Aortic smooth muscle cell (primary cell): ENCODE results near the gene RFX6. TPM values are rescaled to one million over a fixed set of nuclear protein-coding genes. Genes with fewer than 3 reads are reported as not detected.

ENCODE experiments used
- total RNA-seq: library from RNA; depleted of rRNA; stranded (reverse); fragments of >200 nt; gene quantifications from 2 replicates; pipeline ENCODE4 v1.2.3, GENCODE V29; 2014

The RFX6 gene, protein sequence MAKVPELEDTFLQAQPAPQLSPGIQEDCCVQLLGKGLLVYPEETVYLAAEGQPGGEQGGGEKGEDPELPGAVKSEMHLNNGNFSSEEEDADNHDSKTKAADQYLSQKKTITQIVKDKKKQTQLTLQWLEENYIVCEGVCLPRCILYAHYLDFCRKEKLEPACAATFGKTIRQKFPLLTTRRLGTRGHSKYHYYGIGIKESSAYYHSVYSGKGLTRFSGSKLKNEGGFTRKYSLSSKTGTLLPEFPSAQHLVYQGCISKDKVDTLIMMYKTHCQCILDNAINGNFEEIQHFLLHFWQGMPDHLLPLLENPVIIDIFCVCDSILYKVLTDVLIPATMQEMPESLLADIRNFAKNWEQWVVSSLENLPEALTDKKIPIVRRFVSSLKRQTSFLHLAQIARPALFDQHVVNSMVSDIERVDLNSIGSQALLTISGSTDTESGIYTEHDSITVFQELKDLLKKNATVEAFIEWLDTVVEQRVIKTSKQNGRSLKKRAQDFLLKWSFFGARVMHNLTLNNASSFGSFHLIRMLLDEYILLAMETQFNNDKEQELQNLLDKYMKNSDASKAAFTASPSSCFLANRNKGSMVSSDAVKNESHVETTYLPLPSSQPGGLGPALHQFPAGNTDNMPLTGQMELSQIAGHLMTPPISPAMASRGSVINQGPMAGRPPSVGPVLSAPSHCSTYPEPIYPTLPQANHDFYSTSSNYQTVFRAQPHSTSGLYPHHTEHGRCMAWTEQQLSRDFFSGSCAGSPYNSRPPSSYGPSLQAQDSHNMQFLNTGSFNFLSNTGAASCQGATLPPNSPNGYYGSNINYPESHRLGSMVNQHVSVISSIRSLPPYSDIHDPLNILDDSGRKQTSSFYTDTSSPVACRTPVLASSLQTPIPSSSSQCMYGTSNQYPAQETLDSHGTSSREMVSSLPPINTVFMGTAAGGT
- total RNA-seq, result not detected in 2 replicates

DNA sequence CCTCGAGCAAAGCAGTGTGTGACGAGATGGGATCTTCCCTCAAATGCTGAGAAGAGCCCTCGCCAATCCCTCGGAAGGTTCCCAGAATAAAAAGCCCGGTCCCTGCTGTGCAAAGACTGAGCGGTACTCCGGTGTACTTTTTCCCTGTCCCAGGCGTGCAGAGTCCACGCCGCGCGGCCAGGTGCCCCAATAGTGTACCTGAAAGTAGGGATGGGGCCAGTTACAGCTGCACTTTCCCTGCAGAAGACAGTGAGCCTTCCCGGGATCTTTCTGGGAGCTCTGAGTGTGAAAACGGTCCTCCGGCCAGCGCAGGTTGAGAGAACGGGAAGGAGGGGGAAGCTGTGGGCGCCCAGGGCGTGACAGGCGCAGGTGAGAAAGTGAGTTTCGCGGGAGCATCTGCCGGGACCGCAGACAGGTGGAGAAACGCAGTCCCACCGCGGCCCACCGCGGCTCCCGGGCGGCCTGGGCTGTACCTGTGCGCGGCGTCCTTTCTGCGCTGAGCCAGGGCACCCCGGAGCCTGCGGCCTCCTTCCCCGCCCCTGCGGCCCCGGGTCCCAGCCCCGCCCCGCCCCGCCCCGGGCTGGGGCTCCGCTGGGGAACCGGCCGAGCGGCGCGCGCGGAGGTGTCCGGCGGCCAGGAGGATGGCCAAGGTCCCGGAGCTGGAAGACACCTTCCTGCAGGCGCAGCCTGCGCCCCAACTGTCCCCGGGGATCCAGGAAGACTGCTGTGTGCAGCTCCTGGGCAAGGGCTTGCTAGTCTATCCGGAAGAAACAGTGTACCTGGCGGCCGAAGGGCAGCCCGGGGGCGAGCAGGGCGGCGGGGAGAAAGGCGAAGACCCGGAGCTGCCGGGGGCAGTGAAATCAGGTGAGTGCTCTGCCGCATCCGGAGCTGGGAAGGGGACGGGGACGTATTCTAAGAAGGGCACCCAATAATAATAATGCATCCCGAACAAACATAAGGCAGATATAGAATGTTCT is at the start of gene RFX6:
TSS of gene RFX6 (plus strand) at position 608 of the 977 bp plus-strand sequence. CDS start at position 642, 34 bp downstream.

GRCh38 chr6:116828983-116829382 is 48.1 kb upstream of the RFX6 start, which contains the start of gene GPRC6A:
TSS of gene GPRC6A (minus strand) at chr6:116829083. CDS start at chr6:116829013, 70 bp downstream.

Other genes starting within 250 kb of the RFX6 start
- 11.4 and 13.9 TPM in 2 replicates for gene ZUP1, start 208.5 kb upstream of the RFX6 start, total RNA-seq
- 8.5 and 9.1 TPM in 2 replicates for gene KPNA5, start 196.0 kb upstream of the RFX6 start, total RNA-seq
- 0.40 TPM in 1 of 2 replicates, not detected in the other for gene FAM162B, start 111.5 kb upstream of the RFX6 start, total RNA-seq
- not detected in 2 replicates for gene GPRC6A, start 48.2 kb upstream of the RFX6 start, total RNA-seq